Karpas-422 (cell line): ENCODE results near the gene MAGEL2. TPM values are rescaled to one million over a fixed set of nuclear protein-coding genes. Genes with fewer than 3 reads are reported as not detected.

Source experiments
- DNase-seq: peaks from one replicate; pipeline ENCODE4 v3.0.0-alpha.2; 2015
- H2AFZ ChIP-seq: fragments of 200-600 bp; sonication (generic); 2 replicates; pipeline ENCODE4 v1.6.1; 2014; ENCODE audit warnings: antibody characterized with exemption, low read length, mixed read lengths
- H3K27ac ChIP-seq: fragments of 200-600 bp; sonication (generic); 2 replicates; pipeline ENCODE4 v1.5.1; 2014; ENCODE audit warnings: mild to moderate bottlenecking, low read length, moderate library complexity
- H3K27me3 ChIP-seq: fragments of 200-600 bp; sonication (generic); 2 replicates; pipeline ENCODE4 v1.6.1; 2014; ENCODE audit warnings: low read length, mixed read lengths
- H3K36me3 ChIP-seq: fragments of 200-600 bp; sonication (generic); 2 replicates; pipeline ENCODE4 v1.6.1; 2014; ENCODE audit warnings: low read length, mixed read lengths; ENCODE audit not compliant: insufficient read depth
- H3K4me1 ChIP-seq: fragments of 200-600 bp; sonication (generic); 2 replicates; pipeline ENCODE4 v1.6.1; 2014; ENCODE audit warnings: mild to moderate bottlenecking, low read length, mixed read lengths
- H3K4me2 ChIP-seq: fragments of 200-600 bp; sonication (generic); 2 replicates; pipeline ENCODE4 v1.6.1; 2014; ENCODE audit warnings: low read length, low read depth, mild to moderate bottlenecking; ENCODE audit not compliant: poor library complexity, severe bottlenecking
- H3K4me3 ChIP-seq: fragments of 200-600 bp; sonication (generic); 2 replicates; pipeline ENCODE4 v1.5.1; 2014; ENCODE audit warnings: mild to moderate bottlenecking, antibody characterized with exemption, low read length, mixed read lengths
- H3K79me2 ChIP-seq: fragments of 200-600 bp; sonication (generic); 2 replicates; pipeline ENCODE4 v1.6.1; 2014; ENCODE audit warnings: mild to moderate bottlenecking, low read length, mixed read lengths
- H3K9ac ChIP-seq: fragments of 200-600 bp; sonication (generic); 2 replicates; pipeline ENCODE4 v1.6.0; 2014; ENCODE audit warnings: low read length
- H3K9me2 ChIP-seq: fragments of 200-600 bp; sonication (generic), shearing (Covaris generic); replicated peaks from 2 replicates; pipeline ENCODE4 v1.6.0; 2014; ENCODE audit warnings: mild to moderate bottlenecking, low read length, moderate library complexity; ENCODE audit not compliant: insufficient read depth
- H3K9me3 ChIP-seq: fragments of 300-700, 200-600 bp; sonication (generic); 2 replicates; pipeline ENCODE4 v1.6.1; 2014; ENCODE audit warnings: low read length, mixed read lengths
- H4K20me1 ChIP-seq: fragments of 200-600 bp; sonication (generic); 2 replicates; pipeline ENCODE4 v1.6.1; 2014; ENCODE audit warnings: mild to moderate bottlenecking, antibody characterized with exemption, low read length, low read depth; ENCODE audit not compliant: insufficient read depth
- total RNA-seq: library from RNA; depleted of rRNA; stranded (reverse); fragments of >200 nt; shearing (Covaris generic); gene quantifications from 2 replicates; pipeline ENCODE4 v1.2.3, GENCODE V29; 2014; ENCODE audit warnings: low replicate concordance

The MAGEL2 gene
- total RNA-seq, 1 experiment from 2014 or later: not detected

DNA sequence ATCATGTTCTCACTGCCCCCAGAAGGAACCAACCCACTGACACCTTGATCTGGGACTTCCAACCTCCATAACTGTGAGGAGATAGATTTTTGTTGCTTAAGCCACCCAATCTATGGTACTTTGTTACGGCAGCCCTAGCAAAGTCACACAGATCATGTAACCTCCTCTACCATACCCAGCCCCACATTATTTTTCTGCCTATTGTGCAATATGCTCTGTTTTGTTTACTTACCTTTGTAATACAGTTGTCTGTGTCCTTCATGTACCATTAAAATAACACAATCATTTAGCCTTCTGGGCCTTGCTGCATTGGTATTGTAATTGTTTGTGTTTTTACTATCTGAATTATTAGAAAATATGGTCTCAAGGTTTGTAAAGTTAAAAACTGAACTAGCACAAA lies 23.3 kb upstream of the MAGEL2 start:
- H3K9me3 ChIP-seq: peaks cover 3% of the 10 kb centered on the region; the same call in 1 of the 2 replicates
- no peaks in the 10 kb centered on the region for H3K9me2 ChIP-seq
- no peak overlapping the region for H3K4me3 ChIP-seq
- no peak overlapping the region for H3K27ac ChIP-seq
- no peak for DNase-seq
- H3K4me2 ChIP-seq: no peak overlapping the region
- no peak overlapping the region for H3K9ac ChIP-seq
- H3K79me2 ChIP-seq: no peaks in the 10 kb centered on the region
- no peaks in the 10 kb centered on the region for H4K20me1 ChIP-seq
- no peaks in the 10 kb centered on the region for H3K36me3 ChIP-seq
- no peaks in the 10 kb centered on the region for H3K4me1 ChIP-seq
- H3K27me3 ChIP-seq: no peaks in the 10 kb centered on the region
- H2AFZ ChIP-seq: no peak overlapping the region

GRCh38 chr15:23663232-23663631 lies 15.6 kb upstream of the MAGEL2 start:
- H3K4me1 ChIP-seq: no peaks in the 10 kb centered on the region
- H4K20me1 ChIP-seq: no peaks in the 10 kb centered on the region
- no peak overlapping the region for H3K4me3 ChIP-seq
- H3K27me3 ChIP-seq: no peaks in the 10 kb centered on the region
- no peak overlapping the region for H3K4me2 ChIP-seq
- no peaks in the 10 kb centered on the region; the same call in 1 of the 2 replicates for H3K9me3 ChIP-seq
- H3K9me2 ChIP-seq: no peaks in the 10 kb centered on the region
- no peak overlapping the region for H3K27ac ChIP-seq
- H3K36me3 ChIP-seq: no peaks in the 10 kb centered on the region
- DNase-seq: no peak
- no peak overlapping the region for H3K9ac ChIP-seq
- no peaks in the 10 kb centered on the region for H3K79me2 ChIP-seq
- no peak overlapping the region for H2AFZ ChIP-seq

DNA sequence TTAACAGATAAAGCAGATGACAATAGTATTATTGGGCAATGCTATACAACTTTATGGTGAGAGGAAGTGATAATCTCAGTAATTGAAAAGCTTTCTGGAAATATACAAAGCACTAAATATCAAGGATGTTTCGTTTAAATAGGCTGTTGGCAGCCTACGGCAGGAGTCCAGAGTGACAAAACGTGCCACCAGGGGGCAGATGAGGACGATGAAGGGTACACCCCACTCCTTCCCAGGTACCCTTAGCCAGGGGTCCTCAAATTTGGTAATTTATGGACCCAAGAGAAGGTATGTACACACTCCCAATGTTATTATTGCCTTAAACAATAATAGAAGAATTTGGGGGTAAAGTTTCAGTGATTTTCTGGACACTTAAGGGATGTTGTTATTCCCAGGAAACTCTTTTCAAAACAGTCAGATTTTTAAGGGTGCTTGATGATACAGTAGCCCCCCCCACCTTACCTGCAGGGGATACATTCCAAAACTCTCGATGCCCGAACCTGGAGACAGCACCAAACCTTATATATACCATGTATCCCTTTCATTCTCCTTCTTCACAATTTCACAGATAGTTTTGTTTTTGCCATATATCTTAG lies 1.4 kb upstream of the MAGEL2 start:
- Histone ChIP-seq H3K36me3 (no peaks in the 10 kb centered on the region), H3K79me2 (no peaks in the 10 kb centered on the region), H3K27ac (no peak overlapping the region), H3K9me2 (no peaks in the 10 kb centered on the region), H3K9ac (no peak overlapping the region), H3K4me1 (no peaks in the 10 kb centered on the region), H3K9me3 (peaks cover 2% of the 10 kb centered on the region; the same call in 1 of the 2 replicates), H3K27me3 (no peaks in the 10 kb centered on the region), H3K4me2 (no peak overlapping the region), H4K20me1 (no peaks in the 10 kb centered on the region), H2AFZ (no peak overlapping the region), H3K4me3 (no peak overlapping the region)
- DNase-seq: peak; percentile 82

- Histone ChIP-seq H3K27ac (no peak overlapping the region), H3K9me3 (peaks cover 2% of the 10 kb centered on the region; the same call in 1 of the 2 replicates), H3K4me3 (no peak overlapping the region), H4K20me1 (no peaks in the 10 kb centered on the region), H3K36me3 (no peaks in the 10 kb centered on the region), H3K4me2 (no peak overlapping the region), H3K9ac (no peak overlapping the region), H3K79me2 (no peaks in the 10 kb centered on the region), H2AFZ (no peak overlapping the region), H3K9me2 (no peaks in the 10 kb centered on the region), H3K27me3 (no peaks in the 10 kb centered on the region), H3K4me1 (no peaks in the 10 kb centered on the region)
- DNase-seq: no peak
Observed at GRCh38 chr15:23647001-23647295, 719 bp downstream of the MAGEL2 start.

DNA sequence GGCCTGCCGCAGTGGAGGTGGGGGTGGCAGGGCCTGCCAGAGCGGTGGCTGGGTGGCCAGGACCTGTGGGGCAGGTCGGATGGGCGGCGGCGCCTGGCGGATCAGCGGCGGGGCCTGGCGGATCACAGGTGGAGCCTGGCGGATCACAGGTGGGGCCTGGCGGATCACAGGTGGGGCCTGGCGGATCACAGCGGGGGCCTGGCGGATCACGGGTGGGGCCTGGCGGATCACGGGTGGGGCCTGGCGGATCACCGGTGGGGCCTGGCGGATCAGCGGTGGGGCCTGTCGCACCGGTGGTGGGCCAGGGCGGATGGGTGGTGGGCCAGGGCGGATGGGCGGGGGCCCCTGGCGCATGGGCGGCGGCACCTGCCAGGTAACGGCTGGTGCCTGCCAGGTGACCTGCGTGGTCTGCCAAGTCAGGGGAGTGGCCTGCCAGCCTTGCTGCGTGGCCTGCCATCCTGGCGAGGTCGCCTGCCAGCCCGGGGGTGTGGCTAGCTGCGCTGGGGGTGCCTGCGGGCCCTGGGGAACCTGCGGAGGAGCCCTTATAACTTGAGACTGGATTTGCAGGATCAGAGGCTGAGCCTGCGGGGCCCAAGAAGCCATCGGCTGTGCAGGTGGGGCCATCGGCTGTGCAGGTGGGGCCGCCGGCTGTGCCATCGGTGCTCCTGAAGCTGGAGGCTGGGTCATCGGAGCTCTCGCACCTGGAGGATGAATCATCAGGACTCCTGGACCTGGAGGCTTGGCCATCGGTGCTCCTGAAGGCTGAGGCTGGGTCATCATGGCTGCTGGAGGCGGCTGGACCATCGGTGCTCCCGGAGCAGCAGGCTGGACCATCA lies 1.3 kb downstream of the MAGEL2 start:
- H4K20me1 ChIP-seq: no peaks in the 10 kb centered on the region
- H3K9me3 ChIP-seq: peaks cover 2% of the 10 kb centered on the region; the same call in 1 of the 2 replicates
- H3K79me2 ChIP-seq: no peaks in the 10 kb centered on the region
- no peaks in the 10 kb centered on the region for H3K27me3 ChIP-seq
- DNase-seq: no peak
- no peak overlapping the region for H3K9ac ChIP-seq
- no peak overlapping the region for H3K4me2 ChIP-seq
- H3K4me3 ChIP-seq: no peak overlapping the region
- no peak overlapping the region for H3K27ac ChIP-seq
- no peaks in the 10 kb centered on the region for H3K9me2 ChIP-seq
- no peaks in the 10 kb centered on the region for H3K36me3 ChIP-seq
- no peak overlapping the region for H2AFZ ChIP-seq
- H3K4me1 ChIP-seq: no peaks in the 10 kb centered on the region

GRCh38 chr15:23645371-23646164 lies 2.1 kb downstream of the MAGEL2 start:
- Histone ChIP-seq H4K20me1 (no peaks in the 10 kb centered on the region), H3K27me3 (no peaks in the 10 kb centered on the region), H3K4me1 (no peaks in the 10 kb centered on the region), H3K9ac (no peak overlapping the region), H3K9me2 (no peaks in the 10 kb centered on the region), H3K4me2 (no peak overlapping the region), H3K9me3 (peaks cover 2% of the 10 kb centered on the region; the same call in 1 of the 2 replicates), H3K36me3 (no peaks in the 10 kb centered on the region), H2AFZ (no peak overlapping the region), H3K4me3 (no peak overlapping the region), H3K27ac (no peak overlapping the region), H3K79me2 (no peaks in the 10 kb centered on the region)
- DNase-seq: no peak

DNA sequence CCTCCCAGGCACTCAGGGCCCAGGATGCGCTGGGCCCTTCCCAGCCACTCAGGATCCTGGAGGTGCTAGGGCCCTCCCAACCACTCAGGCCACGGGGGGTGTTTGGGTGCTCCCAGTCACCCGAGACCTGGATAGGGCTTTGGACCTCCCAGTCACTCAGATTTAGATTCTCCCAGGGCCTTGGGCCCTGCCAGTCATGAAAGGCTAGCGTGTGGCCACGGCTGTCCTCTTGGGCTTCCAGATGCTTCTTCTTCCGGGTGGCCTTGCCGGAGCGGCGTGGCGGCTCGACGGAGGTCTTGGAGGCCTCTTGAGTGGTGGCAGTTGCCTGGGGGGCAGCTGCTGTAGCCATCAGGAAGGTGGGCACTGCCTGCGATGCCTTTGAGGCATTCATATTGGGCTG lies 2.8 kb downstream of the MAGEL2 start:
- no peak overlapping the region for H2AFZ ChIP-seq
- H3K79me2 ChIP-seq: no peaks in the 10 kb centered on the region
- no peaks in the 10 kb centered on the region for H3K27me3 ChIP-seq
- no peak overlapping the region for H3K4me3 ChIP-seq
- DNase-seq: no peak
- no peaks in the 10 kb centered on the region for H3K4me1 ChIP-seq
- H3K36me3 ChIP-seq: no peaks in the 10 kb centered on the region
- no peak overlapping the region for H3K4me2 ChIP-seq
- H3K9me3 ChIP-seq: peaks cover 2% of the 10 kb centered on the region; the same call in 1 of the 2 replicates
- H3K27ac ChIP-seq: no peak overlapping the region
- no peaks in the 10 kb centered on the region for H4K20me1 ChIP-seq
- H3K9ac ChIP-seq: no peak overlapping the region
- no peaks in the 10 kb centered on the region for H3K9me2 ChIP-seq

- Histone ChIP-seq H3K9ac (no peak overlapping the region), H3K27ac (no peak overlapping the region), H3K79me2 (no peaks in the 10 kb centered on the region), H3K9me2 (no peaks in the 10 kb centered on the region), H3K27me3 (no peaks in the 10 kb centered on the region), H3K4me1 (no peaks in the 10 kb centered on the region), H3K4me3 (no peak overlapping the region), H3K4me2 (no peak overlapping the region), H3K9me3 (peaks cover 2% of the 10 kb centered on the region; the same call in 1 of the 2 replicates), H3K36me3 (no peaks in the 10 kb centered on the region), H2AFZ (no peak overlapping the region), H4K20me1 (no peaks in the 10 kb centered on the region)
- peak; percentile 84 for DNase-seq
Observed at GRCh38 chr15:23642413-23643044, 5.1 kb downstream of the MAGEL2 start.
